ENCODE data around the gene SLC34A1. TPM values are rescaled to one million over a fixed set of nuclear protein-coding genes. Genes with fewer than 3 reads are reported as not detected.

SLC34A1 gene
- total and polyA plus RNA-seq, 2 of the 13 experiments (the other 11 are each of a cell fraction or from before 2014, with no cell fraction given), result 0.03 to 0.20 TPM

- TF ChIP-seq HINFP (CRISPR knock-in tag; IDR thresholded peaks at IDR 0.05; ENCODE audit: low read depth) (peak; percentile 22; the same call in 1 of the 2 replicates), DBP (CRISPR knock-in tag; IDR thresholded peaks at IDR 0.05; ENCODE audit: not compliant biosample characterization) (no peak), ZNF335 (CRISPR knock-in tag; IDR thresholded peaks at IDR 0.05) (peak; percentile 24; the same call in 1 of the 2 replicates), NR2F6 (IDR thresholded peaks at IDR 0.05) (no peak), NR2F6 (CRISPR knock-in tag; IDR thresholded peaks at IDR 0.05) (no peak), CSRNP1 (CRISPR knock-in tag; IDR thresholded peaks at IDR 0.05) (peak; percentile 75; the same call in 1 of the 2 replicates), SALL1 (CRISPR knock-in tag; IDR thresholded peaks at IDR 0.05) (peak; percentile 65), ZNF784 (CRISPR knock-in tag; IDR thresholded peaks at IDR 0.05; ENCODE audit: borderline replicate concordance) (no peak), ZNF891 (CRISPR knock-in tag; IDR thresholded peaks at IDR 0.05) (0 out of 2 replicates have a peak, but pooled peaks have one; percentile 11), KDM2A (CRISPR knock-in tag; IDR thresholded peaks at IDR 0.05; ENCODE audit: borderline replicate concordance, low read depth) (peak; percentile 46; the same call in 1 of the 2 replicates), THRA (CRISPR knock-in tag; IDR thresholded peaks at IDR 0.05; ENCODE audit: borderline replicate concordance) (0 out of 2 replicates have a peak, but pooled peaks have one; percentile 21), MIXL1 (CRISPR knock-in tag; IDR thresholded peaks at IDR 0.05) (0 out of 2 replicates have a peak, but pooled peaks have one; percentile 10), GLMP (CRISPR knock-in tag; IDR thresholded peaks at IDR 0.05; ENCODE audit: borderline replicate concordance) (no peak), GATAD2A (CRISPR knock-in tag; IDR thresholded peaks at IDR 0.05) (0 out of 2 replicates have a peak, but pooled peaks have one; percentile 38), ZSCAN31 (CRISPR knock-in tag; IDR thresholded peaks at IDR 0.05; ENCODE audit: low read depth) (0 out of 2 replicates have a peak, but pooled peaks have one; percentile 65), ZNF547 (CRISPR knock-in tag; IDR thresholded peaks at IDR 0.05) (0 out of 2 replicates have a peak, but pooled peaks have one; percentile 28), ZMYM3 (CRISPR knock-in tag; IDR thresholded peaks at IDR 0.05) (peak; percentile 28; the same call in 1 of the 2 replicates), NONO (IDR thresholded peaks at IDR 0.05) (no peak), NONO (CRISPR knock-in tag; conservative IDR thresholded peaks at IDR 0.05) (peak; percentile 55; the same call in 1 of the 2 replicates), ZBTB7B (CRISPR knock-in tag; IDR thresholded peaks at IDR 0.05) (peak; percentile 86), HNF4A (CRISPR knock-in tag; IDR thresholded peaks at IDR 0.05) (peak; percentile 15; the same call in 1 of the 2 replicates), ZSCAN29 (CRISPR knock-in tag; conservative IDR thresholded peaks at IDR 0.05) (0 out of 2 replicates have a peak, but pooled peaks have one; percentile 19), ZBTB7A (CRISPR knock-in tag; IDR thresholded peaks at IDR 0.05) (peak; percentile 55; the same call in 1 of the 2 replicates)
Measured at GRCh38 chr5:177366528-177367322, 17.5 kb upstream of the SLC34A1 start (continued).
